ENCODE data around the gene ALPL.

DNA sequence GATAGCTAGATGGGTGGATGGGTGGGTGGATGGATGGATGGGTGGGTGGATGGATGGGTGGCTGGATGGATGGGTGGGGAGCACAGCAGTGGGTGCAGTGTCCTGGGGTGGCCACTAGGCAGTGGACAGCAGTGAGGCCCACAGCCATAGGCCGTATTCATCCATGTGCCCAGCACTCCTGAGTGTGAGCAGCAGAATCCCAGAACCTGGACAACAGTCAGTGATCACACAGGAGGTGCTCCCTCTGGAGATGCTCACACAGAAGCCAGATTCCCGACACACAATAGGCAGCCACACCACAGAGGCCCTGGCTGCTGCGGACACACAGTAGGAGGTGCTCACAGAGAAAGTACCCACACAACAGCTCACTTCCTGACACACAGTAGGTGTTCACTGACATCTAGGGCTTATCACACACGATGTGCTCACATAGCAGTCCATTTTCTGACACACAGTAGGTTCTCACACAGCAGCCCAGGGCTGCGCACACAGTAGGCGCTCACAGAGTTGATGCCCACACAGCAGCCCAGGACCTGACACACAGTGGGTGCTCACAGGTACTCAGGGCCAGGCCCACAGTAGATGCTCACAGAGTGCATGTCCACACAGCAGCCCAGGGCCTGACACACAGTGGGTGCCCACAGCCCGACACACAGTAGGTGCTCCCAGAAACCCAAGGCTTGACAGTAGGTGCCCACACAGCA, 95.9 kb downstream of the ALPL start:
- TF ChIP-seq POLR2A (IDR thresholded peaks at IDR 0.05) (no peak), POLR2AphosphoS5 (IDR thresholded peaks at IDR 0.05) (no peak), EP300 (IDR thresholded peaks at IDR 0.05; ENCODE audit: low read depth) (no peak)
- TF ChIP-seq, protein P1, sequence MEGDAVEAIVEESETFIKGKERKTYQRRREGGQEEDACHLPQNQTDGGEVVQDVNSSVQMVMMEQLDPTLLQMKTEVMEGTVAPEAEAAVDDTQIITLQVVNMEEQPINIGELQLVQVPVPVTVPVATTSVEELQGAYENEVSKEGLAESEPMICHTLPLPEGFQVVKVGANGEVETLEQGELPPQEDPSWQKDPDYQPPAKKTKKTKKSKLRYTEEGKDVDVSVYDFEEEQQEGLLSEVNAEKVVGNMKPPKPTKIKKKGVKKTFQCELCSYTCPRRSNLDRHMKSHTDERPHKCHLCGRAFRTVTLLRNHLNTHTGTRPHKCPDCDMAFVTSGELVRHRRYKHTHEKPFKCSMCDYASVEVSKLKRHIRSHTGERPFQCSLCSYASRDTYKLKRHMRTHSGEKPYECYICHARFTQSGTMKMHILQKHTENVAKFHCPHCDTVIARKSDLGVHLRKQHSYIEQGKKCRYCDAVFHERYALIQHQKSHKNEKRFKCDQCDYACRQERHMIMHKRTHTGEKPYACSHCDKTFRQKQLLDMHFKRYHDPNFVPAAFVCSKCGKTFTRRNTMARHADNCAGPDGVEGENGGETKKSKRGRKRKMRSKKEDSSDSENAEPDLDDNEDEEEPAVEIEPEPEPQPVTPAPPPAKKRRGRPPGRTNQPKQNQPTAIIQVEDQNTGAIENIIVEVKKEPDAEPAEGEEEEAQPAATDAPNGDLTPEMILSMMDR (IDR thresholded peaks at IDR 0.05) = no peak
